A673 (cell line): ENCODE results near the gene NPBWR2.

Experiments used
- EZH2 ChIP-seq: fragments of 200-600 bp; sonication (generic); IDR thresholded peaks from 2 replicates; pipeline ENCODE4 v1.6.1; 2017; ENCODE audit warnings: borderline replicate concordance, low read depth, mild to moderate bottlenecking, mixed read lengths, antibody characterized with exemption, low read length; ENCODE audit not compliant: poor library complexity, severe bottlenecking
- TF ChIP-seq, protein P1 (sequence below): fragments of 300-800, 200-600 bp; sonication (generic); conservative IDR thresholded peaks from 2 replicates; pipeline ENCODE4 v1.5.1; 2017; ENCODE audit warnings: low read depth, mild to moderate bottlenecking, antibody characterized with exemption, low read length, moderate library complexity, mixed read lengths

DNA sequence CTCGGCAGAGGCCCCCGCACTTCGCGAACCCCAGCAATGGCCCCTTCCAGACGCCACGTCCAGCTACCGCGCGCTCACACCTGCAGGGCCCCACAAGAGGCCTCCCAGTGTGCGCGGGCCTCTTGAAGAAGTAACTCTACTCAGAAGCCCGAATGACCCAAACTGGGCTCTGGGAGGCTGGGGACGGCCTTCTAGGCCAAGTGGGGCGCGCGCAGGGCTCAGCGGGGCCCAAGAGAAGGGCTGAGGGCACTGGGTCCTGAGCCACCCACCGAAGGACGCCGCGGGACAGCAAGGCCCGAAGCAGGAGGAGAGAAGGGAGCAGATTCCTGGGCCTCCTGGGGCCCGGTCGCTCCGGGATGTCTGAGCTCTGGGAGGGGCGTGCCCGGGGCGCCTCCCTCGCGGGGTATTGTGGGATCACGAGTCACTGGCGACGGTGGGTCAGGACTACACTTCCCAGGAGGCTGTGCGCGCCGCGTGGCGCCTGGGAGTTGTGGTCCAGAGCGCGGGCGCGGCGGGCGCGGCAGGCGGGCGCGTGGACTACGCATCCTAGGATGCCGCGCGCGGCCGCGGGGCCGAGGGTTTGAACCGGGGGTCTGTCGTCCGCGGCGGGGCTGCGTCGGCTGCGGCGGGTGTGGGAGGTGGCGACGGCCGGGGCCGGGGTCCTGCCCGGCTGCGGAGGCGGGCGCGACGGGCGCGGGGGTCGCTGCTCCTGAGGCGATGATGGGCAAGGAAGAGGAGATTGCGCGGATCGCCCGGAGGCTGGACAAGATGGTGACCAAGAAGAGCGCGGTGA, 44.6 kb downstream of the NPBWR2 start, which contains the start of gene TCEA2:
- no peak for TF ChIP-seq EZH2
- TF ChIP-seq, protein P1, sequence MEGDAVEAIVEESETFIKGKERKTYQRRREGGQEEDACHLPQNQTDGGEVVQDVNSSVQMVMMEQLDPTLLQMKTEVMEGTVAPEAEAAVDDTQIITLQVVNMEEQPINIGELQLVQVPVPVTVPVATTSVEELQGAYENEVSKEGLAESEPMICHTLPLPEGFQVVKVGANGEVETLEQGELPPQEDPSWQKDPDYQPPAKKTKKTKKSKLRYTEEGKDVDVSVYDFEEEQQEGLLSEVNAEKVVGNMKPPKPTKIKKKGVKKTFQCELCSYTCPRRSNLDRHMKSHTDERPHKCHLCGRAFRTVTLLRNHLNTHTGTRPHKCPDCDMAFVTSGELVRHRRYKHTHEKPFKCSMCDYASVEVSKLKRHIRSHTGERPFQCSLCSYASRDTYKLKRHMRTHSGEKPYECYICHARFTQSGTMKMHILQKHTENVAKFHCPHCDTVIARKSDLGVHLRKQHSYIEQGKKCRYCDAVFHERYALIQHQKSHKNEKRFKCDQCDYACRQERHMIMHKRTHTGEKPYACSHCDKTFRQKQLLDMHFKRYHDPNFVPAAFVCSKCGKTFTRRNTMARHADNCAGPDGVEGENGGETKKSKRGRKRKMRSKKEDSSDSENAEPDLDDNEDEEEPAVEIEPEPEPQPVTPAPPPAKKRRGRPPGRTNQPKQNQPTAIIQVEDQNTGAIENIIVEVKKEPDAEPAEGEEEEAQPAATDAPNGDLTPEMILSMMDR, result no peak
